GM12801 (cell line): ENCODE data around the gene TRIM29.

ENCODE experiments used
- TF ChIP-seq, protein P1 (sequence below): IDR thresholded peaks from one replicate; pipeline ENCODE4 v1.5.1; 2011; ENCODE audit warnings: control low read depth; ENCODE audit not compliant: insufficient read length; ENCODE audit errors: extremely low read depth

The TRIM29 gene

DNA sequence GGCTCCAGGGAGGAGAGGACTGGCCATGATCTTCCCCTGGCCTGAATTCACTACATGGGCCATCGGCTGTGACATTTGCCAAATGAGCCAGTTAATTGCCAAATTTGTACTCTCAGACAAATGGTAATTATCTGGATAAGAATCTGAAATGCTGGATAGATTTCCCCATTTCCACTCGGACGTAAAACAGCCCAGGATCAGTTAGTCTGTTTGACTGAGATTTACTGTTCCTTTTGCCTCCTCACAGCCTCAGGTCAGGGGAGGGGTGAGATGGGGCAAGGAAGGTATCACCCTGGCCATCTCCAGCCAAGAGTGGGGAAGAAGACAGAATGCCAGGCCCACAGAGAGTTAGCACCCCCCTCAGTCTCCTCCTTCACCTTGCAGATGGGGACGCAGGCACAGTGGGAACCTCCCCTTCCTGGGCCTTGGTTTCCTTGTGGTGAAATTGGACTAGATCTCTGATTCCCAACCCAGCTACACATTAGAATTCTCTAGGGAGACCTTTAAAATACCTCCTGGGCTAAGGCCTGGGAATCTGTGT is 5.2 kb downstream of the TRIM29 start:
- TF ChIP-seq, protein P1, sequence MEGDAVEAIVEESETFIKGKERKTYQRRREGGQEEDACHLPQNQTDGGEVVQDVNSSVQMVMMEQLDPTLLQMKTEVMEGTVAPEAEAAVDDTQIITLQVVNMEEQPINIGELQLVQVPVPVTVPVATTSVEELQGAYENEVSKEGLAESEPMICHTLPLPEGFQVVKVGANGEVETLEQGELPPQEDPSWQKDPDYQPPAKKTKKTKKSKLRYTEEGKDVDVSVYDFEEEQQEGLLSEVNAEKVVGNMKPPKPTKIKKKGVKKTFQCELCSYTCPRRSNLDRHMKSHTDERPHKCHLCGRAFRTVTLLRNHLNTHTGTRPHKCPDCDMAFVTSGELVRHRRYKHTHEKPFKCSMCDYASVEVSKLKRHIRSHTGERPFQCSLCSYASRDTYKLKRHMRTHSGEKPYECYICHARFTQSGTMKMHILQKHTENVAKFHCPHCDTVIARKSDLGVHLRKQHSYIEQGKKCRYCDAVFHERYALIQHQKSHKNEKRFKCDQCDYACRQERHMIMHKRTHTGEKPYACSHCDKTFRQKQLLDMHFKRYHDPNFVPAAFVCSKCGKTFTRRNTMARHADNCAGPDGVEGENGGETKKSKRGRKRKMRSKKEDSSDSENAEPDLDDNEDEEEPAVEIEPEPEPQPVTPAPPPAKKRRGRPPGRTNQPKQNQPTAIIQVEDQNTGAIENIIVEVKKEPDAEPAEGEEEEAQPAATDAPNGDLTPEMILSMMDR = no peak

DNA sequence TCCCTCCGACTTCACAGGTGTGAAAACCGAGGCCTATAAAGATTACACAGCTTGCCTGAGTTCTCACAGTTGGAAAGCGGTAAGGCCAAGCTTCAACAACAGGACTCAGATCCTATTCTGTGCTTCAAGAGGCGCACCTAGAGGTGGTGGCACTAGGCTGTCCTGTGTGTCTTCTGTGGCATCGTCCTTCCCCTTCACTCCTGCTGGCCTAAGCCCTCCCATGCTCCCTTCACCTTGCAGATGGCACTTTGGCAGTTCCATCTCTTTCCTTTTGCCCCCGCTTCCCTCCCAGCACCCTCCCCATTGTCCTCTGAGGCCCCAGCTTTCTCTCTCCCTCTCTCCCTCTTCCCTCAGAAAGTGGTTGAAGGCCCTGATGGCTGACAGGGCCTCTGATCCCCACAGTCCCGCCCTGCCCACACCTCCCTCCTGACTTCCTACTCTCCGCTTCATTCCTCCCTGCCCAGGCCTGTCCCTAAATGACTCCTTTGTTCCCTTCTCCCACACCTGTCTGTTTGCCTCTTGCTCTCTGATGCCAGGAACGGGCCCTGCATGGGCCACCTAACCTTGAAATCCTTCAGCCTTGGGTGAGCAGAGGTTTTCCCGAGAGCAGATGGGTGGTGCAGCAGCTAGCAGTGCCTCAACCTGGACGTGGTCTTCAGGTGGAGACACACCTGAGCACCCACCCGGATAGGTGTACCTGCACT is 5.8 kb downstream of the TRIM29 start:
- TF ChIP-seq, protein P1 = no peak

DNA sequence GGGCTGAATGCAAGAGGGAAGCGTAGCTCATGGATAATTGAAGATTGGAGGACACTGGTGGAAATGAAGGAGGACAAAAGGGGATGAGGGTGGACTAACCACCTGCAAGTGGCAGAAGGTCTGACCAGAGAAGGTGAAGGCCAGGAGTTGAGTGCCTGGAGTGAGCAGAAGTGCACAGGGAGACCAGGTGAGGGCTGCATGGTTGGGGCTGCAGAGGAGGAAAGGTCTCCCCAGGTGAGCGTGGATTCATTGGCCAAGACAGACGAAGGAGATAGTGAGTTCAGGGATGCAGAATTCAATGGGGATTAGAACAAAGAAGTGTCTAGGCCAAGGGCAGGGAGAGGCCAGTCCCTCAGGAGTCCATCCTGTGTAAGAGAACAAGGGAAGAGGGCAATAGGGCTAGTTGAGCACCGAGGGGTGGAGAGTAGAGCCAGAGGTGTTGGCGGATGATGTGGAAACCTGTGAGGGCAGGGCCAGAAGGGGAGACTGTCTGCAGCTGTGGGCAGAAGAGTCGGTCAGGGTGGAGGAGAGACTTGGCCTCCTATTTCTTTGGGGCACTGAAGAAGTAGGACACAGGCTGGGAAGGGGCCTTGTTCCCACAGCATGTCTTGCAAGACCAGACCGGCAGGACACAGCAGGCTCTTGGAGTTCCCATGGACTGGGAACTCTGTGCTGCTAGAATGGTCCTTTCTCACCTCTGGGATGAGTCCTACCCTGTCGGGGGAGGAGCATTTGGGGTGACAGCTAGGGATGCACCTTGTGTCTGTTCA is 6.7 kb downstream of the TRIM29 start:
- TF ChIP-seq, protein P1 = no peak

DNA sequence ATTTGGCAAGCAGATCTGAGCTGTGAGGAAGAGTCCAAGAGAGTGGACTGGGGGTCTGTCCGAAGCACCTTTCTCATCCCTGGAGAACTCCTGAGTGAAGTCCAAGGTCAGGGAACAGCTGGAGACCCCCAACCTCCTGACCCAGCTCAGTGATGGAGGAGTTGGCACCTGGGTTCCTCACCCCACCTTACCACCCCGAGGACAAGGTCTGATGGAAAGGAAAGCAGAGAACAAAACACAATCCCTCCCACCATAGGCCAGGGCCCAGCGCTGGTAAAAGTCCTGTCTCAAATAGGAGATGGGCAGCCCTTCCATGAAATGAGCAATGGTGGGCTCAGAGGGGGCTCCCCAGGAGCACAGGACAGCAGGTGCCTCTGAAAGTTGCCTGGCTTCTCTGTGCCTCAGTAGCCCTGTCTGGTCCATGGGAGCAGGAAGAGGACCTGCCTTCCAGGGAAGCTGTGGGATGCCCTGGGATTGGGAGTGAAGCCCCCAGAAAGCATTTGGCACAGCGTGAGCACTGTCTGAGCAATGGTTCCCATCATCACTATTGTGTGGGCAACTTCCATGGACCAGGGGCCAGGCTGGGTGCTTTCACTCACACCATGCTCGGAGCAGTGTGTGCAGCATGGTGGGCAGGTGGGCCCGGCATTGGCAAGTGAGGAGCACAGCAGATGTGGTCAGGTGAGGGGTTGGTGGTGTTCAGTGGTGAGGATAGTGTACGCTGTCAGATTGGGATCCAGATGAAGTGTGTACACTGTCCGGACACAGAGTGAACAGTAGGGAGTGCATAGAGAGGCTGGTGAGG is 7.5 kb downstream of the TRIM29 start:
- TF ChIP-seq, protein P1 = no peak

DNA sequence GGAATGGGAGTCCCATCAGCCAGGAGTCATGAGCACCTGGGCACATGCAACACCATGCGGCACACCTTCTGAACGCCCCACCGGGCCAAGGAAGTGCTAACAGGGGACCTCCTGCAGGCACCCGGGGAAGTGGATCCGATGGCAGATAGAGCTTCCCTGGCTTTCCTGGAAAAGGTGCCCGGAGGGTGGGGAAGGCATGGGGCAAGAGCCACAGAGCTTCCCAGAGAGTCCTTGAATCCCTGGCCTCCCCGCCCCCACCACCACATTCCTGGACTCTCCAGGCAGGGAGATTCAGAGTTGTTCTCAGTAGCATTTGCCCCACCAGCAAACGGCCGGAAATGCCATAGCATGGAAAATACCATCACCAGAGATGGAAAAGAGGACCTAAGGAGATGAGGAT is 8.3 kb downstream of the TRIM29 start:
- TF ChIP-seq, protein P1 = no peak

DNA sequence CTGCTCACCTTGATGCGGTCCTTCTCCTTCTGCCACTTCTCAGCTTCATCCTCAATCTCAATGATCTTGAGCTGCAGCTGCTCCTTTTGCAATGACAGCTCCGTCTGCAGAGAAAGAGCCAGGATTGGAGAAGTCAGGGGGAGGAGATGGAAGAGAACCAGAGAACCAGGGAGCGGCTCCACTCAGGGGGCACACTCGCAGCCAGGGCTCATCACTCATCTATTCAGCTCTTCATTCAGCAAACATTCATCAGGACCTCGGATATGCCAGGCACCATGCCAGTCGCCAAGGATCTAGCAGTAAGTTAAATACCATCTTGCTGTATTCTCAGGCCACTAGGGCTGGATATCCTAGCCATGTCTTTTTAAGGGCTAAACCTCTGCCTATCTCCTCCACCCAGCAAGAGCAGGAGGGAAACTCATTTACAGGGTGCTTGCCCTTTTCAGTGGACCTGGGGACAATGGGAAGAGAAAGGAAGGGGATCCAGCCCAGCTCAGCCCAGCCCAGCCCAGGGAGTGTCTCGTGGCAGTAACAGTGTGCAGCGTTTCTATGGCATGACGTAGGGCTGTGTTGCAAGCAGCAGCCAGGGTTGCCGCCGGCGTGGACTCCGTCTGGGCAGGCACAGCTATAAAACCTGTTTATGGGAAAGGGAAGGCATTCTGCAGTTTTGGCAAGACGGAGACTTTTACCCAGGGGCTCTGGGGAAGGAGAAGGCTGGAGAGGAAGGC is 9.4 kb downstream of the TRIM29 start:
- TF ChIP-seq, protein P1 = no peak
